Measurements from ENCODE around the gene MKNK2.

MKNK2 gene

DNA sequence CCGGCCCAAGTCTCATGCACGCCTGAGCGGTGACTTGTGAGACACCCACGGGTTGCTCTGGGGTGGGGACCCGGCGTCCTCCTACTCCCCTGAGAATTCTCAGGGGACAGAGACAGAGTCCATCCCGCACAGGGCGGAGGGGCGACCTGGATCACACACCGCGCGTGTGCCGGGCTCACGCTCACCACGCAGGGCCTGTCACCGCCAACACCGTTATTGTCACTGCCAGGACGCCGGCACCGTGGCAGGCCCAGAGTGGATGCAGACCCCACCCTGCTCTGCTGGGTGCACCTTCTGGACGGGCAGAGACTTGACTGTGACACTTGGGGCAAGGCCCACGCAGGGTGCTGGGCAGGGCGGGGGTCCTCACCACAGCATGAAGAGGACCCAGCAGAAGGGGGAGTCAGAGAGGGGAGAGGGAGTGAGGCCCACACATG lies 28.8 kb upstream of the MKNK2 start:
- DNase-seq = no peak

- no peak for DNase-seq
Measured at GRCh38 chr19:2079076-2079864, 28.2 kb upstream of the MKNK2 start.

GRCh38 chr19:2077833-2078619 lies 27.0 kb upstream of the MKNK2 start:
- no peak for DNase-seq

GRCh38 chr19:2077398-2077797 lies 26.4 kb upstream of the MKNK2 start:
- DNase-seq = no peak

- no peak for DNase-seq
Measured at GRCh38 chr19:2076526-2076944, 25.5 kb upstream of the MKNK2 start.

DNA sequence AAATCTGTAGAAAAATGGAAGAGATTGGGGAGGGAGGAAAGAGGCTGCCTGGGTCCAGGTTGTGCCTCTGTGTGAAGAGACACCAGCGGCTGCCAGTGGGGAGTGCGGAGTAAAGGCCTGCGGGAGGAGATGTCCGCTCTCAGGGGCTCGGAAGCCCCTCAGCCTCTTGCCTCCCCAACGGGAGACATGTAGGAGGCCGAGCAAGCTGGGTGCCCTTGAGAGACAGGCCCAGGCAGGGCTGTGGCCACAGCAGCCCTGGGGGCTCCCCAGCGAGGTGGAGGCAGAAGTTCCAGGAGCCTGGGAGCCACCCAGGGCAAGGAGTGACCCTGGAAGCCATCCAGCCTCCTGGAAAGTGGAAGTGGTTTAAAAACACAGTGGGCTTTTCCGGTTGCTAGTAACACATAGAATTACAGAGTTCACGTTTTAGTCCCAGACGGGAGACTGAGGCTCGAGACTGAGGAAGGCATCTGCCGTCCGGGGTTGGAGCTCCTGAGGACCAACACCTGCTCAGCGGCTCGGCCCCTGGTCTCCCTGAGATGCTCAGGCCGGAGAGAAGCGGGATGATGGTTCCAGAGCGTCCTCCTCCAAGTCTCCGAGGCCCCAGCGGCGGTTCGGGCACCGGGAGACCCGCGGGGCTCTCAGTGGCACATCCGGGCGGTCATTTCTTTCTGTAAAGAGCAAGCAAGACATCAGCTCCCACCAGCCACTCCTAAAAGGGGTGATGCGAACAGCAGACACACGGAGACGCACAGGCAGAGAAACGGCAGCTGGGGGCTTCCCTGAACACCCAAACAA lies 21.9 kb upstream of the MKNK2 start:
- DNase-seq = no peak

DNA sequence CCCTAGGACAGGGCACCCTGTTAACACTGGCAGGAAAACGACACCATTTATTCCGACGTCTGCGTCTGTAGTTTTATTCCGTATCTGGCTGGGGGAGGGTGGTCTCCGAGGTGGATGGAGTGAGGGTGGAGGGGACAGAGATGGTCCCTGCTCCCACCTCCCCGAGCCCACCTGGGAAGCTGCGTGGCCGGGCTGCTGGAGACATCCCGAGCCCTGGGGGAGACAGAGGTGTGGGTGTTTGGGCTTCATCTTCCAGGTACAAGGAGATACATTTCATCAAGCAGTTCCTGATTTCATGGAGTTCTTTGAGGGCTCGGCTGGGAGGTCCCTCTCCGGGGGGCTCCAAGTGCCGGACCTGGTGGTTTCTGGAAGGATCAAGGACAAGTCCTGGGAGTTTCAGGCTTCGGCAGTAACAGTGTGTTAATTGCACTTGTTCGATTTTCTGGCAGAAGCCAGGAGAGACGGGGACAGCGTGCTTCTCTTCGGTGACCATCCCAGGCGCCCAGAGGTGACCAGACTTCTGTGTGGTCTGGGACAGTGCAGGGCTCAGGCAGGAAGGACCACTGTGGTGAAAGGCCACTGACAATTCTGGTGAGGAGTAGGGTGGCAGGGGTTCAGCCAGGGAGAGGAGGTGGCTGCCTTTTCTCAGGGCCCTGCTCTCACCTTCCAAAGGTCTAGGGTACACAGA lies 20.1 kb upstream of the MKNK2 start:
- no peak for DNase-seq

- DNase-seq = no peak
Measured at GRCh38 chr19:2070436-2070827, 19.4 kb upstream of the MKNK2 start.

DNA sequence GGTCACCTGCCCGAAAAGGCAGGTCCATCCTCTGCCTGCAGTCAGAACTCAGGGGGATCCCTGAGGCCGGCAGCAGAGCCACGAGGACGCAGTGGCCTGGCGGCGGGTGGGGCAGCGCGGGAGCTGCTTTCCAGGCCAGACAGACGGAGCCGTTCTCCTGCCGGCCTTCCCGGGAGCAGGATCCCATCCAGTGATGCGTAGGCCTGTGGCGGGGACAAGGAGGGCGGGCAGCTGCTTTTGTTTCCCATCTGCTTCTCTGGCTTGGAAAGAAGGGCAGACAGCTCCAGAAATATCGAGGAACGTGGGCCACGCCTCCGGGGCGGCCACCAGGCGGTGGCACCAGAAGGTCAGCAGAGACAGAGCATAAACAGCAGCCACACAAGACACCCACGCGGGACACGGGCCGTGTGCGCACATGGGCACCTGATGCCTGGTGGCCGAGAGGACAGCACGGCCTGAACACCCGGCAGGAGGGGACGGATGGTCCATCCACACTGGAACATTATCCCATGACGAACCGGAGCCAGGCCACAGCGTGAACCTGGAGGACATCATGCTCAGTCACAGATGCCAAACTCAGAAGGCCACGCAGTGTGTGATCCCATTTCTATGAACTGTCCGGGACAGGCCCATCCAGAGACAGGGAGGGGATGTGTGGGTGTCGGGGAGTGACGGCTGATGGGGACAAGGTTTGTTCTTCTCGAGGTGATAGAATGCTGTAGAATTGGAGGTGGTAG lies 13.9 kb upstream of the MKNK2 start:
- DNase-seq = no peak

GRCh38 chr19:2064395-2064787 lies 13.3 kb upstream of the MKNK2 start:
- no peak for DNase-seq

GRCh38 chr19:2063824-2064223 lies 12.8 kb upstream of the MKNK2 start:
- DNase-seq = no peak

- DNase-seq = no peak
Measured at GRCh38 chr19:2062770-2063169, 11.7 kb upstream of the MKNK2 start.

- DNase-seq = no peak
Measured at GRCh38 chr19:2062389-2062729, 11.3 kb upstream of the MKNK2 start.

- peak; percentile 100 for DNase-seq
Measured at GRCh38 chr19:2061495-2062388, 10.7 kb upstream of the MKNK2 start.

DNA sequence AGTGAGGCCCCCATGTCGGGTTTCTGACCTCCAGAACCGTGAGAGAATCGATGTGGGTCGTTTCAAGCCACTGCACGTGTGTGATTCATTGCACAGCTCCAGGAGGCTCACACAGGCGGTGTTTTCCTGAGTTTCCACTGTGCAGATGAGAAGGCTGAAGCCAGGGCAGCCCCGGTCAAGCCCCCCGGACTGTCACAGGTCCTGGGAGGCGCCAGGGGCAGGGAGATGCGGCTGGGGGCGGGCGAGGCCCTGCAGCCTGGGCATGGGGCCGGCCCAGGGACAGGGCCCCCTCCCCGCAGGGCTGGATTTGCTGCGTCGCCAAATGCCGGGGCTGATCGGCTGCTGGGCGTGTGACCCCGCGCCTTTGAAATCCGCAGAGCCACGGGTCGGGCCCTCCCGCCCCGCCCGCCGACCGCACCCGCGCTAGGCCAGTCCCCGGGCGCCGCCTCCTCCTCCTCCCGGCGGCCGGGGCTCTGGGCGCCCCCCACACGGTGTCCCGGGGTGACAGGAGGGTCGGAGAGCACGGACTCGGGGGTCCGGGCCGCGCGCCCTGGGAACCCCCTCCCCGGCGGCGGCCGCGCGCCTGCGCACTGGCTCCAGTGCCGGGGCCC lies 9.9 kb upstream of the MKNK2 start:
- no peak for DNase-seq

DNA sequence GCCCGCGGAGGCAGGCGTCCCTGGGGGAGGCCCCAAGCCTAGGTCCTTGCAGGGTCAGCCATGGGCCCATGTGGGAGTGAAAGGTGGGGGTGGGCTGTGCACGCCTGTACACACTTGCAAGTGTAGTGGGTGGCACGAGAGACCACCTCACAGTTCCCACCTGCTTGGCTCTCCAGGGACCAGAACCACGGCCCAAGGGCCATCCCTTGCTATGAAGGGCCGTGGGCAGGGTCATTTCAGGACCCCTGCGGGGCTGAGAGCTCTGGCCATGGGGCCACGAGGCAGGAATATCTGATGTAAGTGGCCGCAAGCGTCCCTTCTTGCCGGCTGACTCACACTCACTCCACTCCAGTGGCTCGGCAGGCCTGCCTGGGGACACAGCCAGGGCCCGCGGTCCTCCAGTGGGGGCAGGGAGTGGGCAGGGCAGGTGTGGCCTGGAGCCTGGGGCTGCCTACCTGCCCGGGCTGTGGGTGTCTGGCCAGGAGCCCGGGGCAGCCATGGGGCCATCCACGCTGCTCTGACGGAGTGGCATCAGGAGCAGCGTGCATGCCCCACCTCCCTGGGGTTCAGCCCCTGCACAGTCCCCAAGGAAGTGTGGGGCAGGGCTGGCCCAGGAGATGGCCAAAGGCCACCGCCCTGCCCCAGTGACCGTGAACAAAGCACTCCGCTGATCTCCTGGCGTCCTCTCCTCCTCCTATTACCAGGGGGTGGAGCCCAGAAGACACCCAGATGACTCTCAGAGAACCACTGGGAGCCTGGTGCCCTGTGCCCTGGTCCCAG lies 8.6 kb upstream of the MKNK2 start:
- DNase-seq = no peak

DNA sequence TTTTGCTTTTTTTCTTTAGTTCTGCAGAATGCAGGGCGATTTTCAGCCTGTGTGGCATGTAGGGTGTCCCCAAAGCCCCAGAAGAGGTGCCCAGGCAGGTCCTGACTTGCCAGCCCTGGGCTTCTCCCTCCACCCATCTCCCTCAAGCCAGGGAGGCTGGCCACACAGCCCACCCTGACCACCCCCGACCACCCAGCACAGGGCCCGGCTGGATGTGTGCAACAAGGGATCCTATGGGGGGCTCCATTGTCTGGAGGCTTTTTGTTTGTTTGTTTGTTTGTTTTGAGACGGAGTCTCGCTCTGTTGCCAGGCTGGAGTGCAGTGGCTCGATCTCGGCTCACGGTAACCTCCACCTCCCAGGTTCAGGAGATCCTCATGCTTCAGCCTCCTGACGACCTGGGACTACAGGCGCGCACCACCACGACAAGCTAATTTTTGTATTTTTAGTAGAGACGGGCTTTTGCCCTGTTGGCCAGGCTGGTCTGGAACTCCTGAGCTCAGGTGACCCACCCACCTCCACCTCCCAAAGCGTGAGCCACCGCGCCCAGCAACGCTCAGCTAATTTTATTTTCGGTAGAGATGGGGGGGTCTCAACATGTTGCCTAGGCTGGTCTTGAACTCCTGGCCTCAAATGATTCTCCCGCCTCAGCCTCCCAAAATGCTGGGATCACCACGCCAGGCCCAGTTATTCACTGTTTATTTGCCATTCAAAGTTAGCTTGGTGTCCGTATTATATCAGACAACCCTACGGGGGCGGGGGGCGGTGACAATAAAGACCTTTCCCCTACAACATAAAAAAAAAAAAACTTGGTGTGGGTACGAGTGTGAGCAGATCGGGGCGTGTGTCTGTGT lies 7.8 kb upstream of the MKNK2 start:
- no peak for DNase-seq

DNA sequence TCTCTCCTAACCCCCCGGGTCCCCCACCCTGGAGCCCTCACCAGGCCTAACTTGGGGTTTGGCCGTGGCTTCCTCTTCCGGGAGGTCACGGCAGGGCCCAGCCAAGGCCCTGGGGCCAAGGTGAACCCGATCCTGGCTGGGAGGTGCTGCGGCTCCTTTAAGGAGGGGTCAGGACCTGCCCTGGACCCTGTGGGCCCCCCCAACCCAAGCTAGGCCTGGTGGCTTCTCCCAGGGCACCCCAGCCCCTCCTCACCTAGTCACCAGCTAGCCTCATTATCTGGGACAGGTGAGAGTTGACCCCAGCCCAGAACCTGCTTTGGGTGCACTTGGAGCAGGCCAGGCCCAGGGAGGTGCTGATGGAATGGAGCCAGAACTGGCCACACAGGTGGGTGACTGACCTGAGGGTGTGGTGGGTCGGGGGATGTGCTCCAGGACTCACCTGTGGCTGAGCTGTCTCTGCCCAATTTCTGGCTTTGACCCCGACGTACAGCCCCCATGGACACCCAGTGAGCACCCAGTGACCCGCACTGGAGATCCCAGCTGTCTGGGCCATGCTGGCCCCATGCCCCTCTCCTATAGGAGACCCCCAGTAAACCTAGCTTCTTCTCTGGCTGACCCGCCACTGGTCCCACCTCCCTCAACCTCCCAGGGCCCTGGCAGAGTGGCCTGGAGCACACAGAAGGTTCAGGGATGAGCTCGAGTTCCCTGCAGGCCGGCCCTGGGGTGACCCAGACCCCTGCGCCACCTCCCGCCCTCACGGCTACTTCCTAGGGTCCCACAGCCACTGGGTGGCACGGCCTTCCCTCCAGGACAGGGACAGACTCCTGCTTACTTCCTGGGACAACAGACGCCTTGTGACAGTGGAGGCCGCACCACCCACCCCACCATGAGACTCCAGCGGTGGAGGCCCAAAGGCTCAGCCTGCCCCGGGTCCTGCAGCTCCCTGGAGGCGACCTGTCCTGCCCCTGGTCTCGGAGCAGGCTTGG lies 6.7 kb upstream of the MKNK2 start:
- DNase-seq = no peak
